CD4-positive, alpha-beta T cell treated with Interferon alpha-2 for 1 hour (primary cell): ENCODE results near the gene COPB2.
A peak's percentile ranks its signal among the peaks of the same experiment; 100 is the strongest.
"Not testable (repeated sequence)": the region's sequence is repeated elsewhere in the genome, so short reads cannot be mapped to it uniquely, and the experiment has no call there.

Experiments
- DNase-seq, 2 donors: peaks; one replicate each; pipeline ENCODE4 v3.0.0-alpha.2; 2020 to 2022

COPB2 gene

GRCh38 chr3:139378587-139379241 is 10.7 kb downstream of the COPB2 start:
- no peak for DNase-seq

DNA sequence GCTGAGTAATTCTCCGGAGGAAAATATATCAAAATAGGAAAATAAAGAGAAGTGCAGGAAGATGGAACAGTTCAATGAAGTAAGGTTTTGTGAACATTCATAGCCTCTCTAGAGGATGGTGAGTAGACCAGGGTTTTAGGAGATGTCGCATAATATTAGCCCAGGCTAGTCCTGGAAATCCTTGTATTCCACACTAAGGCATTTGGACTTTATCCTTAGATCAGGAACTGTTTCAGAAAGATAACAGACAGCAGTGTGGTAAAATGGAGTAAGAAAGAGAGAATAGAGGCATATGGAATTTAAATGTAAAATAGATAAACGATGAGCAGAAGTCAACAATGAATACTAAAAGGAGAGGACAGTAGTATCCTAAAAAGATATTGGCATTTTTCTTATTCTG is 12.1 kb downstream of the COPB2 start:
- no peak for DNase-seq

GRCh38 chr3:139374099-139374498 is 15.3 kb downstream of the COPB2 start:
- no peak for DNase-seq

DNA sequence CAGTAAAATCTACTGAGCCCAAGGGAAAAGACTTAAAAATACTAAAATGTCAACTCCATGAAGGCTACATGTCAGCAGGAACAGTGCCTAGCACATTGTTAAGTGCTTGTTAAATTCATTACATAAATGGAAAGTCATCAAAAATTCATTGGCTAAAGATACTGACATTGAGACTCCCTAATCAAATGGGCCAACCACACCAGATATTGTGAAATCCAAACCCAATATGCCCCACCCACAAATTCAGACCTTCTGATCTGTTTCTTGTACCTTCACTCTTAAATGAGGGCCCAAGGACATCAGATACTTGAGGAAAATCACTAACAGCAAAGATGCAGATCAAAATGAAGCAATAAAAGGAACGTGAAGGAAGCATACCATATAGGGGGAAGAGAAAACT is 24.9 kb downstream of the COPB2 start:
- no peak for DNase-seq

GRCh38 chr3:139361276-139361675 is 28.2 kb downstream of the COPB2 start:
- no peak for DNase-seq

- DNase-seq: no peak
Measured at GRCh38 chr3:139358841-139359562, 30.4 kb downstream of the COPB2 start.

- no peak for DNase-seq
Measured at GRCh38 chr3:139357899-139358298, 31.5 kb downstream of the COPB2 start.

GRCh38 chr3:139355891-139356290 is 33.6 kb downstream of the COPB2 start:
- DNase-seq: no peak

- DNase-seq: no peak
Measured at GRCh38 chr3:139355476-139355875, 34.0 kb downstream of the COPB2 start.

GRCh38 chr3:139354661-139355060 is 34.8 kb downstream of the COPB2 start:
- no peak for DNase-seq

GRCh38 chr3:139353920-139354556 is 35.4 kb downstream of the COPB2 start:
- no peak for DNase-seq

DNA sequence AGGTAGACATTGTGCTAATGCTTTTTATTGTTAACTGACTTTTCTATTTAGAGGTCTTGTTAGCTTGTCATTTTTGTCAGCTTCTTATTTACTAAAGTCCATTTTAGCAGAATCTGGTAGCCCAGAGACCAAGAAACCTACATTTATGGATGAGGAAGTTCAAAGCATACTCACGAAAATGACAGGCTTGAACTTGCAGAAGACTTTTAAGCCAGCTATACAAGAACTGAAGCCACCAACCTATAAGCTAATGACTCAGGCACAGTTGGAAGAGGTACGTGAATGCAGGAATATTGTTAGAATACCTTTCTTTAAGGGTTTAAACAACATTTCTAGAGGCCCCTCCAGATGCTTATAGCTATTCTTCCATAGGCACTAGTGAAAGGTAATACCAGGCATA is 42.7 kb downstream of the COPB2 start:
- DNase-seq: no peak

DNA sequence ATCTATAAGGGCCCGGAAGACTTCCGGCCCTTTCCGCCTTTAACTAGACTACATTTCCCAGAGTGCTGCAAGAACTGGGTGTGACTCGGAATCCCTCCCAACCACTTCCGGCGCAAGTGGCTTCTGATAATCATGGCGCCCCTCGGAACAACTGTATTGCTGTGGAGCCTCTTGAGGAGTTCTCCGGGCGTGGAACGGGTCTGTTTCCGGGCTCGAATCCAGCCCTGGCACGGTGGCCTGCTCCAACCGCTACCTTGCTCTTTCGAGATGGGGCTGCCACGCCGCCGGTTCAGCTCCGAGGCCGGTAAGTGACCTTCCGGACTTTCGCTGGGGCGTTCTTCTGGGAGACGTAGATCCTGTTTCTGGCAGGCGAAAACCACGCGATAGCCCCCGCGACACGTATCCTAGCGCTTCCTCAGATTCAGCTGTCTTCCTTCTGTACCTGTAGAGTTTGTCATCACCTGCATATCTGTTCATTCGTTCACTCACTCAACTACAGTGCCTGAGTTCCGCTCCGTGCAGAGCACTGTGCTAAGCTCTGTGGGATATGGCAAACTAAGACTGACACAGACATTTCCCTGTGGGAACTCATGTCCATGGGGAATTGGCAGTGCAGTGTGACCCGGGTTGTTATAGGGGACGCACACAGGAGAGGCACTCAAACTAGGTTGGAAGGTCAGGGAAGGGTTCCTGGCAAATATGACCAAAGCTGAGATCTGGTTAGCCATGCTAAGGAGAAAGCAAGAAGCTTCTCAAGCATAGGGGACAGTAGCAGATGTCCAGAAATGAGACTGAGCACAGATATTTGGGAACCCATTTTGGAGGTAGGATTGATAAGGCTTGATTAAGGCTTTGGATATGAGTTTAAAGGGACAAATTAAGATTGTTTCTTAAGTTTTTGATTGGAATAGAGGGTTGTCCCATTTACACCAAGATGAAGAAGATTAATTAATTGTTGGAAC is 45.3 kb downstream of the COPB2 start, which contains the start of gene MRPS22:
MRPS22 (plus strand) TSS at position 126 of the 962 bp plus-strand sequence; CDS start at position 133, 7 bp downstream.
- peak; percentile 83 to 88 for DNase-seq

GRCh38 chr3:139342054-139342453 is 47.4 kb downstream of the COPB2 start:
- no peak for DNase-seq

DNA sequence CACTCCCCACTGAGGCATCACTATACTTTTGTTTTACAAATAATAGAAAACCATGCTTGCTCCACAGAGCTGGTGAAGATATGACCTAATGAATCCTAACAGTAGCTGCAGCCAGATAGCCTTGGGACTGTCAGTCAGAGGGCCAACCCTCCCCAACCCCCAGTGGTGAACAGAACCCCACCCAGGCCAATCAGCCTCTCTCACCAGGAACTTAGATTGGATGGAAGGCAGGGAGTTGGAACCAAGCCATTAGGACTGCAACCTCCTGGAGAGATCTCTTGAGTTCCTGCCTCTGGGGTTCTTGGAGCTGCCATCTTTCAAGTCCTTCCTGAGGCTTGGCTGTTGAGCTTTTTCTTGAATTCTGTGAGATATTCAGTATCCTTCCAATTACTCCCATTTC is 48.7 kb downstream of the COPB2 start:
- no peak for DNase-seq

- no peak for DNase-seq
Measured at GRCh38 chr3:139339219-139339906, 50.1 kb downstream of the COPB2 start.

DNA sequence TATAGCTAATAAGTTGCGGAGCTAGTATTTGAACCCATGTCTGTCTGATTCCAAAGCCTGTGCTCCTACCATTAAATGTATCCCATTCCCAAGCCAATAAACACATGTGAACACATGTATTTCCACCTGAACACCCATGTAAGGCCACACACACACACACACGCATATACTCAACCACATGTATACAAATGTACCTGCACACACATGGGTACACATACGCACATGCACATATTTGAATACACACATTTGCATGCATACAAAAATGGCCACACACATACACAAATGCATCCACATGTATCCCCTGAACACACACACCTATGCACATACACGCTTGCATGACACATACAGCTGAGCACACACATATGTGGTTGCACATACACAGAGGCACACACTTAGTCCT is 51.0 kb downstream of the COPB2 start:
- no peak for DNase-seq

- not testable (repeated sequence) for DNase-seq
Measured at GRCh38 chr3:139334675-139335074, 54.8 kb downstream of the COPB2 start.

GRCh38 chr3:139332092-139332491 is 57.4 kb downstream of the COPB2 start:
- no peak for DNase-seq

GRCh38 chr3:139329364-139329850 is 60.0 kb downstream of the COPB2 start:
- peak; percentile 80 to 87 for DNase-seq

DNA sequence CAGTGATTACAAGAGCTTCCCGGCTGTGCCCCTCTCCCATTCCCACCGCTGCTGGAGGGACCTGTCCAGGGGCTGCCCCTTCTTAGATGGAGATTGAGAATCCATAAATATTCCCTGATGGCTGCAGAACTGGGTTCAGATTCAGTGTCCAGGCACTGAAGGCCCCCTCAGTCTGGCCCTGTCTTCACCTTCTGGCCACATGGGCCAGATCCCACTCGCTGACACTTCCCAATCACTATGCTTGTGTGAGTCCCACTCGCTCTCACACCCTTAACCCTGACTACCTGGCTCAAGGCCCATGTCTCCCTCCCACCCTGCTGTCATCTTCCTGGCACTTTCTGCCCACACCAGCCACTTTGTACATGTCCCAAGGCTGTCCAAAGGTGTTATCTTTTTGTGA is 61.1 kb downstream of the COPB2 start:
- no peak for DNase-seq

DNA sequence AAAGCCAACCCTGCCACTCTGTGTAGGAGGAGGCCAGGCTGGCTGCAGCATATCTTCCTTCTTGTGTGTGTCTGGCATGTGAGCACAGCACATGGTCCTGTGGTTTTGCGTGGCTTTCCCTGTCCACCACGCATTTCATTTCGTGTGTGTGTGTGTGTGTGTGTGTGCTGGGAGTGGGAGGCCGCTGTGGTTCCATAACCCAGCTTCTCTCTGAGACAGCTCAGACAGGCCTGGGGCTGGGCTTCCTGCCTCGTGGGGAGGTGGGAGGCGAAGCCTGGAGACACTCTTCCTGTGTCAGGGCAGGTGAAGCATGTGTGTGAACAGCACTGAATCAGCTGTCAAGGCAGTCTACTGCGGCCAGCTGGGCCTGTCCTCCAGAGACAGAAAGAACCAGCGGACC is 61.6 kb downstream of the COPB2 start:
- no peak for DNase-seq
